GM12874 (cell line): ENCODE results near the gene ATP8A2.

Source experiments
- CTCF ChIP-seq: IDR thresholded peaks from 2 replicates; pipeline ENCODE4 v1.5.1; 2011; ENCODE audit warnings: low read depth, mild to moderate bottlenecking, control low read depth, low read length, moderate library complexity; ENCODE audit not compliant: insufficient read depth

The ATP8A2 gene

GRCh38 chr13:25869941-25870340 is 498.2 kb downstream of the ATP8A2 start:
- TF ChIP-seq CTCF = no peak

DNA sequence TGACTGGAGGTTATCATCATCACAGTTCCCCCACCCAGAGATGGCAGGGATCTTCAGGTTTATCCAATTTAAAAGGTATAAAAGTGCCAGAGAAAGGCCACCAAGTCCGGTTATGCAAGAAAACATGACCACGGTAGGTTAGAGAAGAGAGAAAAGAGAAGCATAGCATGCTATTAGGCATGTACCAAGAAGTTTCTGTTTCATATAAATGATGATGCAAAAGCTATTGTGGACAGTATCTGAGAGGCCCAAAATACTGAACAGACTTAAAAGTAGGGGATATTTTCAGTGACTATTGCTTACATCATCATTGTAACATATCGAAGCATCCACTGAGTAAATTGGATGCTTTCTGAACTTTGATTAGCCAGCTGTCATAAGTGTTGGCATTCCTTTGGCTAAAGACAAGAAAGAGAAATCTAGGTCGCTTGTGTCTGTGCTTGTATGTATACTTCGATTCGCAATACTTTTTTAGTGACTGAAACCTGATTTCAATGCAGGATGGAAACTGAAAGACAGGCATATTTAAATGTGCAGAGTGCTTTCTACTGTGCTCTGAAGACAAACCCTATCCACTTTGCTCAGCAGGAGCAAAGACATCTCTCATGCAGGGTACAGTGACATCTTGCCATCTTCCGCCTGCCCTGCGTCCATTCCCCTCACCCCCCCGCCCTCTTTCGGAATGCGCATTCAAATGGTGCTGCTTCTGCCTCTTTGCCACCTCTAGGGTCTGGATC is 499.8 kb downstream of the ATP8A2 start:
- TF ChIP-seq CTCF = no peak

DNA sequence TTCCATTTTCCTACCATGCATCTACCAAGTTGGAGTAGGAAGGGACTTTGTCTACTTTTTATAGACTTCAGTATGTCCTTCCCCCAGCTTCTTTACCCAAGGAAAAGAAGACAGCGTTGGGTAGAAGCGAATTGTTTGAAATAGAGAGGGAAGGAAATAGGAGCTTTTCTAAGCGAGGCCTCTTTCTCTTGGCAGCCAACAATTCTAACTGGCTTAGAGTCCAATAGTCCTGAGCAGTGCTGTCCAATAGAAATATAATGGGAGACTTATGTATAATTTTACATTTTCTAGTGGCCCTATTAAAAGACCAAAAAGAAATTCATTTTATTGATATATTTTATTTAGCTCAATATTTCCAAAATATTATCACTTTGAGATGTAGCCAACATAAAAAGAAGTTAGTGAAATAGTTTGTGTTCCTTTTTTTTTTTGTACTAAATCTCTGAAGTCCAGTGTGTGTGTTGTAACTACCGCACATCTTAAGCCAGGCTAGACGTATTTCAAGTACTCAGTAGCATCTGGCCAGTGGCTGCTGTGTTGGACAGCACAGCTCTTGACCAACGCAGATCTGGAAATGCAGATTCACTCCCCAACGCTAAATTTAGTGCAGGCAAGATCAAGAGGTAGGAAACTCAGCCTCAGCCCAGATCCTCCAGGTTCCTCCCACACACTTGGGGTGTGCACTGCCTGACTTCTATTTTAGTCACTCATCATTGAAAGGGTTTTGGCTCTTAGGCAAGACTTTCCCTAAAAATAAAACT is 500.9 kb downstream of the ATP8A2 start:
- TF ChIP-seq CTCF = no peak

DNA sequence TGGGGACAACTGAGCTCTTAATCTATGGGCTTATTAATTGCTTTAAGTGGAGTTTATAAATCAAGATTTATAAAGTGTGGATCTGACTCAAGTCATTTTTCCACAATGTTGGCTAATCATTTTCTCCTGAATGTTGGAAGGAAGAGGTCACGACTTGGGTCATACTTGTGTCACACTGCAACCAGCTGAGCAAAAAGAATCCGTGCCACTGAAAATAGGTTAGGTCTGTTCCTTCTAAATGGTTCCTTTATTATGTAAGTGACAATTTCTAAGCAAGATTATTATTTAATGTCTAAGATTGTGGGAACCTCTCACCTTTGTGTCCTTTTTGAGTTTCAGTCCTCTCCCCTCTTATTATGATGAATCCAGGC is 501.5 kb downstream of the ATP8A2 start:
- TF ChIP-seq CTCF = no peak

- no peak for TF ChIP-seq CTCF
These were observed 502.4 kb downstream of the ATP8A2 start for GRCh38 chr13:25874064-25874737.

DNA sequence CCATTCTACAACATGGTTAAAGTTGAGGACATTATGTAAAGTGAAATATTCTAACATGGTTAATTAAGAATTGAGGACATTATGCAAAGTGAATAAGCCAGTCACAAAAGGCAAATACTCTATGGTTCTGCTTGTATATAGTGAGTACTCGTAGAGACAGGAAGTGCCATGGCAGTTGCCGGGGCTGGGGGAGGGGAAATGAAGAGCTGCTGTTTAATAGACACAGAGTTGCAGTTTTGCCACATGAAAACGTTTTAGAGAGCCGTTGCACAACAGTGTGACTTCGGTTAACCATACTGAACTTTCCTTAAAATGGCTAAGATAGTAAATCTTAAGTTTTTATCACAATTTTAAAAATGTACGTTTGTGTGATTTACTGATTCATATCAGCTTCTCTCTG is 503.1 kb downstream of the ATP8A2 start:
- TF ChIP-seq CTCF = no peak

DNA sequence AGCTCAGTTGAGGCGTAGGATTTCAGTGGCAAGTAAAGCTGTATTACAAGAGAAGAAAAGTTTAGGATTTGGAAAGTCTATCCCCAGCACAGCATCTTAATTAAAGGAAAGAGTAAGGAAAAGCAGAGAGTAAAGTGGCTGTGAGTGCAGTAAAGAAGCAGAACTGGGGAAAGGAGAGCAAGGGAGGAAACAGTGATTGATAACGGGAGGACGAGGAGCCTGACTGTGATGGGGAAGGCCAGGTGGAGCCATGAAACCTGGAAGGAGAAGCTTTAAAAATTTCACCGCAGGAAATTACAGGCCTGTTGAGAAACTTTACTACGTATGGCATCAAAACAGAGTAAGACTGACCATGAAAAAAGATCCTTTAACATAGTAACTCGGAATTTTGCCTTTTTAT is 504.5 kb downstream of the ATP8A2 start:
- no peak for TF ChIP-seq CTCF
